Breast epithelium (tissue), 3 donors: ENCODE results near the gene MAP4.

Experiments used
- CTCF ChIP-seq, 3 donors: fragments of 450-650 bp; IDR thresholded peaks; one replicate each; pipeline ENCODE4 v1.5.1; 2016 to 2017; ENCODE audit warnings: antibody characterized with exemption in 3 of 3, mild to moderate bottlenecking in 3 of 3, moderate library complexity in 3 of 3
- POLR2A ChIP-seq: fragments of 450-650 bp; IDR thresholded peaks from one replicate; pipeline ENCODE4 v1.6.1; 2016; ENCODE audit warnings: antibody characterized with exemption, mild to moderate bottlenecking, moderate library complexity

GRCh38 chr3:47964740-47965139 lies 51.5 kb downstream of the MAP4 start:
- TF ChIP-seq CTCF (IDR thresholded peaks at IDR 0.05) = no peak
- no peak for TF ChIP-seq POLR2A
